K562 (cell line): ENCODE results near the gene TMC8. TPM values are rescaled to one million over a fixed set of nuclear protein-coding genes. Genes with fewer than 3 reads are reported as not detected.

ENCODE experiments used
- C11orf30 ChIP-seq: fragments of 450-650 bp; IDR thresholded peaks from 2 replicates; pipeline ENCODE4 v1.6.1; 2016; ENCODE audit warnings: low read depth, mild to moderate bottlenecking
- CBFA2T2 ChIP-seq: fragments of 450-650 bp; conservative IDR thresholded peaks from 2 replicates; pipeline ENCODE4 v1.6.1; 2017; ENCODE audit warnings: mild to moderate bottlenecking
- EGR1 ChIP-seq: fragments of 450-650 bp; conservative IDR thresholded peaks from 2 replicates; pipeline ENCODE4 v1.6.1; 2017; ENCODE audit warnings: mild to moderate bottlenecking
- ERF ChIP-seq: fragments of 450-650 bp; formaldehyde crosslinking; IDR thresholded peaks from 2 replicates; pipeline ENCODE4 v1.4.0; 2020; ENCODE audit warnings: mild to moderate bottlenecking, mixed read lengths
- ETV1 ChIP-seq: fragments of 450-650 bp; conservative IDR thresholded peaks from 2 replicates; pipeline ENCODE4 v1.6.1; 2016; ENCODE audit warnings: missing genetic modification characterization, control low read depth, low read depth, missing compliant biosample characterization
- EZH2 ChIP-seq: IDR thresholded peaks from 2 replicates; pipeline ENCODE4 v1.6.1; 2012; ENCODE audit warnings: low read depth, mild to moderate bottlenecking, inconsistent platforms, low read length, borderline replicate concordance
- NR1H2 ChIP-seq: sonication (generic); formaldehyde crosslinking; IDR thresholded peaks from 2 replicates; pipeline ENCODE4 v1.4.0; 2020; ENCODE audit warnings: mild to moderate bottlenecking, missing genetic modification reagents
- PATZ1 ChIP-seq: fragments of 250-450 bp; sonication (Bioruptor Pico); IDR thresholded peaks from 2 replicates; pipeline ENCODE4 v1.5.0; 2020; ENCODE audit warnings: mild to moderate bottlenecking, borderline replicate concordance
- TFAM ChIP-seq: fragments of 250-450 bp; sonication (Bioruptor Pico); conservative IDR thresholded peaks from 2 replicates; pipeline ENCODE4 v1.5.0; 2021; ENCODE audit warnings: mild to moderate bottlenecking, moderate library complexity
- TRIM28 ChIP-seq: fragments of 450-650 bp; IDR thresholded peaks from 2 replicates; pipeline ENCODE4 v1.6.1; 2017
- XRCC3 ChIP-seq: fragments of 450-650 bp; IDR thresholded peaks from 2 replicates; pipeline ENCODE4 v1.6.1; 2017; ENCODE audit warnings: mild to moderate bottlenecking, moderate library complexity
- ZBTB1 ChIP-seq: sonication (generic); formaldehyde crosslinking; IDR thresholded peaks from 2 replicates; pipeline ENCODE4 v1.8.1; 2023; ENCODE audit warnings: missing genetic modification reagents, low read depth, mild to moderate bottlenecking, borderline replicate concordance
- ZBTB7A ChIP-seq: IDR thresholded peaks from 2 replicates; pipeline ENCODE4 v1.6.1; 2011; ENCODE audit warnings: low read depth, mild to moderate bottlenecking, low read length, moderate library complexity, borderline replicate concordance; ENCODE audit not compliant: control insufficient read depth
- polyA plus RNA-seq, 8 experiments: library from polyadenylated mRNA; depleted of rRNA in 4 of 8; stranded (reverse) in 5 of 8; unstranded in 3 of 8; fragments of >200 nt; fragmentation: Nextera tagmentation in 2 of 8; fragmentation: Illumina TruSeq in 1 of 8; extraction: Ambion mirVana in 2 of 8; extraction: Trizol in 1 of 8; gene quantifications; 2 replicates each; pipeline versions ENCODE4 v1.2.1 to v1.2.3, GENCODE V29; 2011 to 2014; ENCODE audit warnings: inconsistent platforms in 1 of 8, missing spikeins in 1 of 8
- total RNA-seq, 7 experiments: library from RNA; depleted of rRNA in 6 of 7; stranded (reverse); fragments of >200 nt in 6 of 7; fragmentation: Illumina TruSeq in 2 of 7; extraction: Trizol in 2 of 7; gene quantifications; 2 replicates each; pipeline versions ENCODE4 v1.2.1 to v1.2.3, GENCODE V29; 2011 to 2021; ENCODE audit warnings: low replicate concordance in 1 of 7
- TF ChIP-seq, protein P1 (sequence below): fragments of 450-650 bp; IDR thresholded peaks from 2 replicates; pipeline ENCODE4 v1.6.1; 2016; ENCODE audit warnings: low read depth, mild to moderate bottlenecking, moderate library complexity
- TF ChIP-seq, protein P2 (sequence below), 2 experiments: fragments of 250-450 bp in 1 of 2; fragments of 450-650 bp in 1 of 2; sonication (Bioruptor Pico) in 1 of 2; IDR thresholded peaks; 2 replicates each; pipeline versions ENCODE4 v1.6.1 to v1.8.0; 2016 to 2021; ENCODE audit warnings: mild to moderate bottlenecking in 2 of 2, moderate library complexity in 2 of 2, missing compliant biosample characterization in 1 of 2, missing genetic modification characterization in 1 of 2
- TF ChIP-seq, protein P3 (sequence below): fragments of 250-450 bp; sonication (Bioruptor Pico); IDR thresholded peaks from 2 replicates; pipeline ENCODE4 v1.4.0; 2020

TMC8 gene
- total and polyA plus RNA-seq, 9 of the 15 experiments (the other 6 are each of a cell fraction or from before 2014, with no cell fraction given), result 0.13 to 10.9 (median 2.8) TPM

GRCh38 chr17:78128551-78129350 is 1.8 kb upstream of the TMC8 start, which contains the start of gene TMC6 (continued):
- TF ChIP-seq, protein P1, sequence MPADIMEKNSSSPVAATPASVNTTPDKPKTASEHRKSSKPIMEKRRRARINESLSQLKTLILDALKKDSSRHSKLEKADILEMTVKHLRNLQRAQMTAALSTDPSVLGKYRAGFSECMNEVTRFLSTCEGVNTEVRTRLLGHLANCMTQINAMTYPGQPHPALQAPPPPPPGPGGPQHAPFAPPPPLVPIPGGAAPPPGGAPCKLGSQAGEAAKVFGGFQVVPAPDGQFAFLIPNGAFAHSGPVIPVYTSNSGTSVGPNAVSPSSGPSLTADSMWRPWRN, result peak; percentile 30; the same call in 1 of the 2 replicates
- TF ChIP-seq, protein P2, sequence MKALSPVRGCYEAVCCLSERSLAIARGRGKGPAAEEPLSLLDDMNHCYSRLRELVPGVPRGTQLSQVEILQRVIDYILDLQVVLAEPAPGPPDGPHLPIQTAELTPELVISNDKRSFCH (CRISPR knock-in tag; IDR thresholded peaks at IDR 0.05), result no peak
- TF ChIP-seq, protein P2 (tag; IDR thresholded peaks at IDR 0.05), result 0 out of 2 replicates have a peak, but pooled peaks have one; percentile 38
- TF ChIP-seq ZBTB7A (peak; percentile 99), ETV1 (peak; percentile 87), TFAM (CRISPR knock-in tag) (no peak), EGR1 (peak; percentile 100), CBFA2T2 (peak; percentile 89), PATZ1 (CRISPR knock-in tag) (peak; percentile 39; the same call in 1 of the 2 replicates), NR1H2 (no peak), C11orf30 (no peak), XRCC3 (no peak), EZH2 (no peak), ERF (CRISPR knock-in tag) (peak; percentile 45; the same call in 1 of the 2 replicates), TRIM28 (peak; percentile 47; the same call in 1 of the 2 replicates), ZBTB1 (CRISPR knock-in tag) (0 out of 2 replicates have a peak, but pooled peaks have one; percentile 10)
- TF ChIP-seq, protein P3, sequence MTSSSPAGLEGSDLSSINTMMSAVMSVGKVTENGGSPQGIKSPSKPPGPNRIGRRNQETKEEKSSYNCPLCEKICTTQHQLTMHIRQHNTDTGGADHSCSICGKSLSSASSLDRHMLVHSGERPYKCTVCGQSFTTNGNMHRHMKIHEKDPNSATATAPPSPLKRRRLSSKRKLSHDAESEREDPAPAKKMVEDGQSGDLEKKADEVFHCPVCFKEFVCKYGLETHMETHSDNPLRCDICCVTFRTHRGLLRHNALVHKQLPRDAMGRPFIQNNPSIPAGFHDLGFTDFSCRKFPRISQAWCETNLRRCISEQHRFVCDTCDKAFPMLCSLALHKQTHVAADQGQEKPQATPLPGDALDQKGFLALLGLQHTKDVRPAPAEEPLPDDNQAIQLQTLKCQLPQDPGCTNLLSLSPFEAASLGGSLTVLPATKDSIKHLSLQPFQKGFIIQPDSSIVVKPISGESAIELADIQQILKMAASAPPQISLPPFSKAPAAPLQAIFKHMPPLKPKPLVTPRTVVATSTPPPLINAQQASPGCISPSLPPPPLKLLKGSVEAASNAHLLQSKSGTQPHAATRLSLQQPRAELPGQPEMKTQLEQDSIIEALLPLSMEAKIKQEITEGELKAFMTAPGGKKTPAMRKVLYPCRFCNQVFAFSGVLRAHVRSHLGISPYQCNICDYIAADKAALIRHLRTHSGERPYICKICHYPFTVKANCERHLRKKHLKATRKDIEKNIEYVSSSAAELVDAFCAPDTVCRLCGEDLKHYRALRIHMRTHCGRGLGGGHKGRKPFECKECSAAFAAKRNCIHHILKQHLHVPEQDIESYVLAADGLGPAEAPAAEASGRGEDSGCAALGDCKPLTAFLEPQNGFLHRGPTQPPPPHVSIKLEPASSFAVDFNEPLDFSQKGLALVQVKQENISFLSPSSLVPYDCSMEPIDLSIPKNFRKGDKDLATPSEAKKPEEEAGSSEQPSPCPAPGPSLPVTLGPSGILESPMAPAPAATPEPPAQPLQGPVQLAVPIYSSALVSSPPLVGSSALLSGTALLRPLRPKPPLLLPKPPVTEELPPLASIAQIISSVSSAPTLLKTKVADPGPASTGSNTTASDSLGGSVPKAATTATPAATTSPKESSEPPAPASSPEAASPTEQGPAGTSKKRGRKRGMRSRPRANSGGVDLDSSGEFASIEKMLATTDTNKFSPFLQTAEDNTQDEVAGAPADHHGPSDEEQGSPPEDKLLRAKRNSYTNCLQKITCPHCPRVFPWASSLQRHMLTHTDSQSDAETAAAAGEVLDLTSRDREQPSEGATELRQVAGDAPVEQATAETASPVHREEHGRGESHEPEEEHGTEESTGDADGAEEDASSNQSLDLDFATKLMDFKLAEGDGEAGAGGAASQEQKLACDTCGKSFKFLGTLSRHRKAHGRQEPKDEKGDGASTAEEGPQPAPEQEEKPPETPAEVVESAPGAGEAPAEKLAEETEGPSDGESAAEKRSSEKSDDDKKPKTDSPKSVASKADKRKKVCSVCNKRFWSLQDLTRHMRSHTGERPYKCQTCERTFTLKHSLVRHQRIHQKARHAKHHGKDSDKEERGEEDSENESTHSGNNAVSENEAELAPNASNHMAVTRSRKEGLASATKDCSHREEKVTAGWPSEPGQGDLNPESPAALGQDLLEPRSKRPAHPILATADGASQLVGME (CRISPR knock-in tag), result peak; percentile 36; the same call in 1 of the 2 replicates
